GM10248 (cell line): Measurements from ENCODE around the gene LTBP1.

Source experiments
- CTCF ChIA-PET: fragments of 300-600 bp; sonication (Branson Sonifier 250); formaldehyde crosslinking; extraction: SDS; loops from one replicate; lab custom pipeline; 2021; ENCODE audit warnings: antibody characterized with exemption; lab: Yijun Ruan, JAX
- POLR2A ChIA-PET: fragments of 350-650 bp; sonication (Branson Sonifier 250); formaldehyde crosslinking; extraction: SDS; loops from one replicate; lab custom pipeline; 2020; ENCODE audit warnings: antibody characterized with exemption; lab: Yijun Ruan, JAX
- DNase-seq: peaks from one replicate; pipeline ENCODE4 v3.0.0; 2012; ENCODE audit errors: extremely low spot score
- CTCF ChIP-seq: IDR thresholded peaks from 2 replicates; pipeline ENCODE4 v1.5.1; 2012; ENCODE audit warnings: mild to moderate bottlenecking, low read depth; ENCODE audit errors: extremely low read depth, missing control alignments, control extremely low read depth

Gene LTBP1

DNA sequence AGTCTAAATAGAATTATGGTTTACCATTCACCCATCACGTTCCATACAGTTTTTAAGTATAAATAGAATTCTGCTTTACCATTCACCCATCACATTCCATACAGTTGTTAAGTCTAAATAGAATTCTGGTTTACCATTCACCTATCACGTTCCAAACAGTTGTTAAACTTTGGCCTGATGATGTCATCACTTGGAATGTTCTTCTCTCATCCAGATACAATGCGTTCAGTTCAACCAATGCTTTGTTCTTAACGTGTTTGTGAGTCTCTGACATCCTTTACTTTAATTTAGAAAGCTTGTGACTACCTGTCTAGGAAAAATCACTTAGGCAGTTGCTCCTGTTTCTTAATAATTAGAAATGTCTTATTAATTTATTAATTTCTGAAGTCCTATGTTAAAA lies 293.4 kb downstream of the LTBP1 start:
- no peak for TF ChIP-seq CTCF
- no peak for DNase-seq
- CTCF ChIA-PET = interaction anchor here (0.9 kb wide), 1 partner anchor 28 kb away, joined by 3 read pairs; no protein-coding TSS in a partner anchor
- POLR2A ChIA-PET = no interaction called here

- TF ChIP-seq CTCF = no peak
- ChIA-PET CTCF (interaction anchor here (0.9 kb wide), 1 partner anchor 27 kb away, joined by 3 read pairs; no protein-coding TSS in a partner anchor), POLR2A (no interaction called here)
- no peak for DNase-seq
Observed at GRCh38 chr2:33241072-33241471, 294.3 kb downstream of the LTBP1 start.

DNA sequence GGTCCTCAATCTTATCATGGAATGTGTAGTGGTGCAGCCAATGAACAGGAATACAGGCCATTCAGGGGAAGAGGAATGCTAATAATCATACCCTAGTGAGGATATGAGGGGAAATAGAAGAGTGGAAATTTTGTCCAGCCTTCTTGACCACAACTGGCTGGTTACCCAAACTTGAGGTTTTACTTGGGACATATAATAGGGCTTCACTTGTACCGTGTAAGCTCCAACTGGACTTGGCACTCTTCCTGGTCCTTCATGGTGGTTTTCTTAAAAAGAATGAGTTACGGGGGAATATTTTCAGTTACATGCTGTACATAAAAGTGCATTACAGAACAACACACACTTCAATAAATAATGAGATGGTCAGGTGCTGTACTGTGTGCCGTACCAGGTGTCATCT lies 294.8 kb downstream of the LTBP1 start:
- TF ChIP-seq CTCF = no peak
- ChIA-PET CTCF (no interaction called here), POLR2A (no interaction called here)
- DNase-seq = no peak

DNA sequence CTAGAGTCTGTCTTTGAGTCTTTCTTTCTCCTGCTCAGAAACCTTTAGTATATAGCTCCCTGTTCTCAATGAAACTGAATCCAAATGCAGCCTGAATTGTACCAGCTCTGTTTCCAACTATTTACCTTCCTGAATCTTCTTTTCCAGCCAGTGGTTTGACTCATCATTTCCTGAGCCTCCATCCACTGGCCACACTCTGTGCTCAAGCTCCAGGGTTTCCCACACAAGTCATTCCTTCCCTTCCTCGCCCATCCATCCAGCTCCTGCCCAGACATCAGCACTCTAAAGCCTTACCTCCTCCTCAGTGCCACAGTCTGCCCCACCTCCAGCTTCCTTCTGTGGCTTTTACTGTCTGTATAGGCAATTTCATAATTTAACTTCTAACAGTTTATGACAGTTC lies 296.1 kb downstream of the LTBP1 start:
- POLR2A ChIA-PET = no interaction called here

GRCh38 chr2:33246432-33246831 lies 299.7 kb downstream of the LTBP1 start:
- no peak for TF ChIP-seq CTCF
- ChIA-PET POLR2A (no interaction called here), CTCF (no interaction called here)
- DNase-seq = no peak

More for the DNA sequence above, 296.1 kb downstream of the LTBP1 start:
- no peak for DNase-seq
- CTCF ChIA-PET = no interaction called here
- no peak for TF ChIP-seq CTCF

GRCh38 chr2:33247365-33247764 lies 300.6 kb downstream of the LTBP1 start:
- ChIA-PET CTCF (interaction anchor here (0.9 kb wide), 1 partner anchor 43 kb away, joined by 3 read pairs; no protein-coding TSS in a partner anchor), POLR2A (no interaction called here)

More at GRCh38 chr2:33247365-33247764, 300.6 kb downstream of the LTBP1 start:
- TF ChIP-seq CTCF = no peak
- no peak for DNase-seq
